Endothelial cell of hepatic sinusoid (primary cell): ENCODE measurements around the gene HNRNPF.

ENCODE experiments used
- in situ Hi-C: cut with HindIII; loops from 2 replicates; pipeline ENCODE4 v1.10.0; 2017; ENCODE audit warnings: low sequenced_read_pairs

The HNRNPF gene

GRCh38 chr10:43421519-43421918, 12.5 kb upstream of the HNRNPF start:
- in situ Hi-C loops = no loop called here

- in situ Hi-C loops = no loop called here
These were observed 12.2 kb upstream of the HNRNPF start for GRCh38 chr10:43421201-43421507.

- in situ Hi-C loops = no loop called here
These were observed 11.6 kb upstream of the HNRNPF start for GRCh38 chr10:43420369-43421200.

GRCh38 chr10:43419997-43420368, 11.0 kb upstream of the HNRNPF start:
- in situ Hi-C loops = no loop called here

GRCh38 chr10:43417950-43418768, 9.2 kb upstream of the HNRNPF start:
- in situ Hi-C loops = no loop called here

- in situ Hi-C loops = no loop called here
These were observed 6.6 kb upstream of the HNRNPF start for GRCh38 chr10:43415544-43415943.

GRCh38 chr10:43411536-43411935, 2.5 kb upstream of the HNRNPF start:
- in situ Hi-C loops = no loop called here

- in situ Hi-C loops = no loop called here
These were observed 1.4 kb upstream of the HNRNPF start for GRCh38 chr10:43410345-43410744.

GRCh38 chr10:43409385-43410109, 561 bp upstream of the HNRNPF start:
- in situ Hi-C loops = no loop called here

GRCh38 chr10:43408331-43408709, 666 bp downstream of the HNRNPF start:
- in situ Hi-C loops = no loop called here

GRCh38 chr10:43407576-43408330, 1.2 kb downstream of the HNRNPF start:
- in situ Hi-C loops = no loop called here

GRCh38 chr10:43407148-43407575, 1.8 kb downstream of the HNRNPF start:
- in situ Hi-C loops = no loop called here

GRCh38 chr10:43404704-43405084, 4.3 kb downstream of the HNRNPF start:
- in situ Hi-C loops = no loop called here

GRCh38 chr10:43403911-43404703, 4.9 kb downstream of the HNRNPF start:
- in situ Hi-C loops = no loop called here

- in situ Hi-C loops = no loop called here
These were observed 6.0 kb downstream of the HNRNPF start for GRCh38 chr10:43402880-43403452.

GRCh38 chr10:43402176-43402575, 6.8 kb downstream of the HNRNPF start:
- in situ Hi-C loops = no loop called here

- in situ Hi-C loops = no loop called here
These were observed 7.4 kb downstream of the HNRNPF start for GRCh38 chr10:43401627-43402026.

- in situ Hi-C loops = no loop called here
These were observed 9.4 kb downstream of the HNRNPF start for GRCh38 chr10:43399320-43400310.

- in situ Hi-C loops = no loop called here
These were observed 10.1 kb downstream of the HNRNPF start for GRCh38 chr10:43398939-43399319.
